Lower leg skin (tissue), 4 donors: ENCODE results near the gene KRT9. TPM values are rescaled to one million over a fixed set of nuclear protein-coding genes. Genes with fewer than 3 reads are reported as not detected.
A peak's percentile ranks its signal among the peaks of the same experiment; 100 is the strongest.

ENCODE experiments used
- DNase-seq, 2 donors: peaks; one replicate each; pipeline ENCODE4 v3.0.0-alpha.2; 2019; ENCODE audit warnings: low spot score in 2 of 2
- H3K4me3 ChIP-seq: fragments of 200-600 bp; sonication (generic); 2 replicates; pipeline ENCODE4 v1.5.1; 2017; ENCODE audit warnings: mild to moderate bottlenecking, low read depth; ENCODE audit not compliant: poor library complexity, severe bottlenecking
- POLR2A ChIP-seq, 2 donors: fragments of 450-650 bp; IDR thresholded peaks; one replicate each; pipeline ENCODE4 v1.6.1; 2016 to 2017; ENCODE audit warnings: antibody characterized with exemption in 2 of 2, mild to moderate bottlenecking in 1 of 2, moderate library complexity in 1 of 2
- WGBS, 2 donors: methylation state at CpG; one replicate each; pipeline ENCODE4 v1.1.5; 2018; 5-methylcytosine and 5-hydroxymethylcytosine counted together
- intact Hi-C: fragments of 100-400 bp; cut with DNase I; formaldehyde crosslinking; loops from one replicate; pipeline ENCODE4 v1.15.0; 2023; ENCODE audit warnings: low total_unique reads
- total RNA-seq, 4 donors: library from RNA; depleted of rRNA; stranded (reverse); fragments of >200 nt; gene quantifications; one replicate each; pipeline ENCODE4 v1.1.0, GENCODE V29; 2016
- TF ChIP-seq, protein P1 (sequence below), 3 donors: fragments of 450-650 bp; IDR thresholded peaks; one replicate each; pipeline ENCODE4 v1.5.1; 2016; ENCODE audit warnings: antibody characterized with exemption in 3 of 3, mild to moderate bottlenecking in 3 of 3, moderate library complexity in 2 of 3

KRT9 gene
- total RNA-seq, 4 donors from 2014 or later, result 0.47 to 1.6 (median 0.91) TPM; not detected in 1

DNA sequence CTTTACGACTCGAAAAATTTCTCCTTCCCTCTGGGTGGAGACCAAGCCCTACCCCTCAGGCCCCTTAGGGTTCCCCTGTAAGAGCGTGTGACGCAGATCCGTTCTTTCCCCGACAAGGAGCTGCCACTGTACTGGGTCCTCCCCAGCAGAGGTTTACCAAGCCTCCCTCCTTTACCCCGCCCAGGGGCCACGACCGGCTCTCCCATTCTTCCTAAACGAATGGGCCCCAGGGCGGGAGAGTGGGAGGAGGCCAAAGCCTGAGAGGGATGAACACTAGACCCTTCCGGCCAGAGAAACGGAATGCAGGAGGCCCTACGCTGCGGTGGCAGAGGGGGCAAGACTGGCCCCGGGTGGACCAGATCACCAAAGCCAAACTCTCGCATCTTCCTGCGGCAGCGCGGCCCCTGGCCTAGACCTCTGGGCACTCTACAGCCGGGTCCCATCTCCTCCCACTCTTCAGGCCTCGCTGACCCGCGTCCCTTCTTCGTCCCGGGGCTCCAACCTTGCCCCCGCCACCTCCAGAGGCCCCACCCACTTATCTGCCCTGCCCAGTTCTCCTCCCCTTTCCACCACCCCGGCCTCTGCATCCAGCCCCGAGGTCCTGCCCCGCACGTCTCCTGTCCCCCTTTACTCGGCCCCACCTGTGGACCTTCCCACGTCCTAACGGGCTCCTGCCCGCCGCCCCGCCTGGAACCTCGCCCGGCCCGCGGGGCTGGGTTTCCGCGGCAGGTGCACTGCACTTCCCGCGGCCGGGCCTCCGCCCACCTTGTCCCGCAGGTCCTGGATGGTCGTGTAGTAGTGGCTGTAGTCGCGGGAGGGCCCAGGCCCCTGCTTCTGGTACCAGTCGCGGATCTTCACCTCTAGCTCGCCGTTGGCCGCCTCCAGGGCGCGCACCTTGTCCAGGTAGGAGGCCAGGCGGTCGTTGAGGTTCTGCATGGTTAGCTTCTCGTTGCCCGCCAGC is 44.5 kb downstream of the KRT9 start:
- intact Hi-C loops, result no loop called here
- peak overlapping the region; percentile 39 for H3K4me3 ChIP-seq
- no peak for TF ChIP-seq POLR2A (IDR thresholded peaks at IDR 0.05)
- TF ChIP-seq, protein P1, sequence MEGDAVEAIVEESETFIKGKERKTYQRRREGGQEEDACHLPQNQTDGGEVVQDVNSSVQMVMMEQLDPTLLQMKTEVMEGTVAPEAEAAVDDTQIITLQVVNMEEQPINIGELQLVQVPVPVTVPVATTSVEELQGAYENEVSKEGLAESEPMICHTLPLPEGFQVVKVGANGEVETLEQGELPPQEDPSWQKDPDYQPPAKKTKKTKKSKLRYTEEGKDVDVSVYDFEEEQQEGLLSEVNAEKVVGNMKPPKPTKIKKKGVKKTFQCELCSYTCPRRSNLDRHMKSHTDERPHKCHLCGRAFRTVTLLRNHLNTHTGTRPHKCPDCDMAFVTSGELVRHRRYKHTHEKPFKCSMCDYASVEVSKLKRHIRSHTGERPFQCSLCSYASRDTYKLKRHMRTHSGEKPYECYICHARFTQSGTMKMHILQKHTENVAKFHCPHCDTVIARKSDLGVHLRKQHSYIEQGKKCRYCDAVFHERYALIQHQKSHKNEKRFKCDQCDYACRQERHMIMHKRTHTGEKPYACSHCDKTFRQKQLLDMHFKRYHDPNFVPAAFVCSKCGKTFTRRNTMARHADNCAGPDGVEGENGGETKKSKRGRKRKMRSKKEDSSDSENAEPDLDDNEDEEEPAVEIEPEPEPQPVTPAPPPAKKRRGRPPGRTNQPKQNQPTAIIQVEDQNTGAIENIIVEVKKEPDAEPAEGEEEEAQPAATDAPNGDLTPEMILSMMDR (IDR thresholded peaks at IDR 0.05), result no peak
- DNase-seq, result no peak
- 8 to 10% methylated on average over 44 to 51 of the region's 62 CpGs for WGBS, 2 donors

GRCh38 chr17:41524261-41524660 is 47.6 kb downstream of the KRT9 start:
- H3K4me3 ChIP-seq, result no peak overlapping the region
- WGBS, 2 donors, result 87 to 90% methylated on average over 11 of the region's 11 CpGs
- no peak for TF ChIP-seq POLR2A (IDR thresholded peaks at IDR 0.05)
- TF ChIP-seq, protein P1 (IDR thresholded peaks at IDR 0.05), result no peak
- no peak for DNase-seq
- intact Hi-C loops, result no loop called here

GRCh38 chr17:41523787-41524186 is 48.1 kb downstream of the KRT9 start:
- no peak for DNase-seq
- WGBS, 2 donors, result 58 to 64% methylated on average over 19 of the region's 19 CpGs
- intact Hi-C loops, result no loop called here
- no peak for TF ChIP-seq POLR2A (IDR thresholded peaks at IDR 0.05)
- TF ChIP-seq, protein P1 (IDR thresholded peaks at IDR 0.05), result no peak
- no peak overlapping the region for H3K4me3 ChIP-seq

- no peak for DNase-seq
- intact Hi-C loops, result no loop called here
- WGBS, 2 donors, result 71 to 81% methylated on average over 4 of the region's 4 CpGs
- H3K4me3 ChIP-seq, result no peak overlapping the region
- TF ChIP-seq, protein P1 (IDR thresholded peaks at IDR 0.05), result no peak
- no peak for TF ChIP-seq POLR2A (IDR thresholded peaks at IDR 0.05)
These were observed 48.6 kb downstream of the KRT9 start for GRCh38 chr17:41523225-41523593.

- intact Hi-C loops, result no loop called here
- no peak for DNase-seq
- 80 to 81% methylated on average over 9 to 12 of the region's 12 CpGs for WGBS, 2 donors
- H3K4me3 ChIP-seq, result no peak overlapping the region
- no peak for TF ChIP-seq POLR2A (IDR thresholded peaks at IDR 0.05)
- TF ChIP-seq, protein P1 (IDR thresholded peaks at IDR 0.05), result no peak
These were observed 49.3 kb downstream of the KRT9 start for GRCh38 chr17:41522301-41523224.
